ENCODE results near the gene ST6GALNAC4. TPM values are rescaled to one million over a fixed set of nuclear protein-coding genes. Genes with fewer than 3 reads are reported as not detected.

Gene ST6GALNAC4
- total and polyA plus RNA-seq, 10 of the 15 experiments (the other 5 are each of a cell fraction or from before 2014, with no cell fraction given): 4.2 to 63.2 (median 35.2) TPM

GRCh38 chr9:127959398-127959797, 42.6 kb upstream of the ST6GALNAC4 start (continued):
- no peak for TF ChIP-seq CHD2 (IDR thresholded peaks at IDR 0.05; ENCODE audit: borderline replicate concordance, low read depth, low read length)
- no peak for TF ChIP-seq SRF (IDR thresholded peaks at IDR 0.05; ENCODE audit: low read depth in 2 of 2, low read length in 2 of 2)
- no peak for TF ChIP-seq NFXL1 (IDR thresholded peaks at IDR 0.05; ENCODE audit: borderline replicate concordance)
- TF ChIP-seq SUPT20H (IDR thresholded peaks at IDR 0.05; ENCODE audit: borderline replicate concordance, control insufficient read depth, low read depth, low read length): no peak
- TF ChIP-seq ZNF622 (IDR thresholded peaks at IDR 0.05): no peak
- TF ChIP-seq SP1 (IDR thresholded peaks at IDR 0.05; ENCODE audit: low read depth, low read length): no peak
- TF ChIP-seq PAX5 (IDR thresholded peaks at IDR 0.05; ENCODE audit: borderline replicate concordance, low read depth, low read length): no peak
- no peak for TF ChIP-seq CREM (IDR thresholded peaks at IDR 0.05; ENCODE audit: low read depth)
- TF ChIP-seq MTA2 (IDR thresholded peaks at IDR 0.05; ENCODE audit: low read depth): no peak
- no peak for TF ChIP-seq SKIL (IDR thresholded peaks at IDR 0.05; ENCODE audit: low read depth, poor library complexity, severe bottlenecking)
- no peak for TF ChIP-seq HCFC1 (IDR thresholded peaks at IDR 0.05; ENCODE audit: low read length)

GRCh38 chr9:127958728-127959127, 41.9 kb upstream of the ST6GALNAC4 start:
- intact Hi-C loops (cut with micrococcal nuclease; ENCODE audit: unreplicated experiment): no loop called here
- Histone ChIP-seq H3K27me3 (replicated peaks in 1 of 2; ENCODE audit: control insufficient read depth in 2 of 2, insufficient read depth in 2 of 2, low read length in 1 of 2) (no peaks in the 10 kb centered on the region), H3K4me3 (no peak overlapping the region), H3K27ac (ENCODE audit: control insufficient read depth, insufficient read depth) (no peak overlapping the region), H3K4me2 (ENCODE audit: control insufficient read depth, insufficient read depth) (no peak overlapping the region), H2AFZ (ENCODE audit: control insufficient read depth, low read depth, low read length) (no peak overlapping the region), H3K4me1 (ENCODE audit: control insufficient read depth, insufficient read depth, low read length) (peaks cover 19% of the 10 kb centered on the region), H3K79me2 (ENCODE audit: control insufficient read depth, insufficient read depth, low read length) (peaks cover 3% of the 10 kb centered on the region), H3K9ac (ENCODE audit: control insufficient read depth, insufficient read depth, low read length) (no peak overlapping the region), H3K36me3 (ENCODE audit: control insufficient read depth in 2 of 2, insufficient read depth in 2 of 2, low read length in 1 of 2) (no peaks in the 10 kb centered on the region; a peak in 2 of 4 replicates), H4K20me1 (ENCODE audit: control insufficient read depth, insufficient read depth) (0 out of 2 replicates have a peak, but pooled peaks cover 3% of the 10 kb centered on the region), H3K9me3 (replicated peaks; ENCODE audit: control insufficient read depth, insufficient read depth, low read length) (no peaks in the 10 kb centered on the region)
- in situ Hi-C loops (cut with MboI): no loop called here
- no peak for FAIRE-seq
- no TSS peak for BruUV-seq (replicated peaks)
- no peak for DNase-seq (ENCODE audit: low read depth, low spot score)
- no peak for TF ChIP-seq IRF5 (IDR thresholded peaks at IDR 0.05; ENCODE audit: borderline replicate concordance)
- no peak for TF ChIP-seq NFYA (IDR thresholded peaks at IDR 0.05; ENCODE audit: borderline replicate concordance, low read depth, low read length)
- POLR2A ChIA-PET: no interaction called here
- CTCF ChIA-PET: interaction anchor here (1.1 to 13.8 kb wide), 4 partner anchors 11 to 74 kb away, joined by 3 to 332 read pairs (median 5); no protein-coding TSS in a partner anchor
- RAD21 ChIA-PET (ENCODE audit: unreplicated experiment): interaction anchor here (0.7 to 1.0 kb wide), 2 partner anchors 73 to 76 kb away, joined by 3 to 4 read pairs; no protein-coding TSS in a partner anchor
- ATAC-seq: no peak
- SMC1A ChIA-PET (ENCODE audit: uncharacterized antibody, unreplicated experiment): interaction anchor here (1.2 to 6.7 kb wide), 2 partner anchors 23 to 73 kb away, joined by 3 to 96 read pairs; no protein-coding TSS in a partner anchor
- WGBS (ENCODE audit: insufficient coverage, insufficient replicate concordance, low lambda C conversion rate, missing lambda C conversion rate): 50% methylated on average over 1 of the region's 1 CpG
